Endothelial cell of umbilical vein (primary cell): ENCODE measurements around the gene HHATL.

ENCODE experiments used
- CTCF ChIP-seq, 2 donors: IDR thresholded peaks; 1 replicate in 1 of 2; 2 replicates in 1 of 2; pipeline ENCODE4 v1.5.1; 2011; ENCODE audit warnings: low read length in 2 of 2, mild to moderate bottlenecking in 2 of 2, moderate library complexity in 2 of 2, control low read depth in 1 of 2, inconsistent platforms in 1 of 2, low read depth in 1 of 2; ENCODE audit not compliant: insufficient read depth in 1 of 2; ENCODE audit errors: extremely low read depth in 1 of 2
- EZH2 ChIP-seq: IDR thresholded peaks from 2 replicates; pipeline ENCODE4 v1.6.1; 2012; ENCODE audit warnings: borderline replicate concordance, low read depth, mild to moderate bottlenecking, moderate library complexity, low read length, inconsistent platforms; ENCODE audit not compliant: severe bottlenecking
- FOS ChIP-seq: IDR thresholded peaks from 2 replicates; pipeline ENCODE4 v1.6.1; 2011; ENCODE audit warnings: mild to moderate bottlenecking, low read length, moderate library complexity, borderline replicate concordance; ENCODE audit not compliant: insufficient read depth
- GATA2 ChIP-seq: IDR thresholded peaks from 2 replicates; pipeline ENCODE4 v1.7.0; 2011; ENCODE audit warnings: low read depth, mild to moderate bottlenecking, moderate library complexity, mixed read lengths, low read length; ENCODE audit not compliant: insufficient read length, insufficient read depth
- JUN ChIP-seq: IDR thresholded peaks from 2 replicates; pipeline ENCODE4 v1.6.1; 2011; ENCODE audit warnings: borderline replicate concordance, low read depth; ENCODE audit not compliant: insufficient read length, insufficient read depth
- MYC ChIP-seq: IDR thresholded peaks from one replicate; pipeline ENCODE4 v1.6.1; 2011; ENCODE audit warnings: mild to moderate bottlenecking, low read depth, low read length
- POLR2A ChIP-seq: IDR thresholded peaks from 2 replicates; pipeline ENCODE4 v1.6.1; 2012; ENCODE audit warnings: low read depth, mild to moderate bottlenecking, control low read depth, low read length
- POLR2AphosphoS5 ChIP-seq: IDR thresholded peaks from 2 replicates; pipeline ENCODE4 v1.6.1; 2012; ENCODE audit warnings: low read depth, mild to moderate bottlenecking, control low read depth, low read length, moderate library complexity; ENCODE audit not compliant: insufficient read depth
- TF ChIP-seq, protein P1 (sequence below): IDR thresholded peaks from 2 replicates; pipeline ENCODE4 v1.6.1; 2011; ENCODE audit not compliant: insufficient read depth, insufficient read length

GRCh38 chr3:42704136-42704841, 1.7 kb upstream of the HHATL start:
- no peak for TF ChIP-seq CTCF (IDR thresholded peaks at IDR 0.05; ENCODE audit: extremely low read depth in 1 of 2, insufficient read depth in 1 of 2, low read depth in 1 of 2, low read length in 2 of 2)
- no peak for TF ChIP-seq EZH2
- TF ChIP-seq FOS: no peak
- TF ChIP-seq POLR2AphosphoS5: no peak
- no peak for TF ChIP-seq POLR2A
- TF ChIP-seq MYC: no peak
- TF ChIP-seq, protein P1, sequence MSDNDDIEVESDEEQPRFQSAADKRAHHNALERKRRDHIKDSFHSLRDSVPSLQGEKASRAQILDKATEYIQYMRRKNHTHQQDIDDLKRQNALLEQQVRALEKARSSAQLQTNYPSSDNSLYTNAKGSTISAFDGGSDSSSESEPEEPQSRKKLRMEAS: no peak
- TF ChIP-seq JUN: no peak
- TF ChIP-seq GATA2: no peak
